ENCODE data around the gene PRKAG2.

GRCh38 chr7:151829707-151830106 lies 47.2 kb downstream of the PRKAG2 start:
- no peak for TF ChIP-seq POLR2A (IDR thresholded peaks at IDR 0.05; ENCODE audit: low read length)
- no peak for TF ChIP-seq GATA1 (IDR thresholded peaks at IDR 0.05; ENCODE audit: low read depth, low read length)
